ENCODE data around the gene MAD2L1BP. TPM values are rescaled to one million over a fixed set of nuclear protein-coding genes. Genes with fewer than 3 reads are reported as not detected.

MAD2L1BP gene
- total RNA-seq, 1 experiment from 2014 or later = 46.3 TPM

GRCh38 chr6:43667245-43668150 lies 31.9 kb downstream of the MAD2L1BP start:
- H2BK20ac ChIP-seq (ENCODE audit: low read depth, low read length, poor library complexity, severe bottlenecking) = no peak overlapping the region
- H3K9me3 ChIP-seq (ENCODE audit: control insufficient read depth, low read depth, low read length) = no peaks in the 10 kb centered on the region
- no CpG with 5 or more reads among the region's 16 CpGs for WGBS (ENCODE audit: extremely low coverage, insufficient read length, low lambda C conversion rate)
- H3K27me3 Mint-ChIP-seq (ENCODE audit: low read depth) = peaks cover 18% of the 10 kb centered on the region
- H3K79me1 ChIP-seq (ENCODE audit: insufficient read depth, low read depth, low read length, poor library complexity, severe bottlenecking) = no peaks in the 10 kb centered on the region
- H3K56ac ChIP-seq (ENCODE audit: insufficient read length, low read depth, low read length) = no peak overlapping the region
- no peaks in the 10 kb centered on the region; a peak in 2 of 5 replicates for H3K9me3 Mint-ChIP-seq
- peaks cover 32 to 39% of the 10 kb centered on the region in 2 experiments for H3K4me1 Mint-ChIP-seq
- H3K9ac ChIP-seq (ENCODE audit: extremely low read depth, insufficient read length, low read length) = no peak overlapping the region
- no peak overlapping the region for H2BK15ac ChIP-seq (ENCODE audit: low read depth, low read length)
- DNase-seq = peak; percentile 92
- H3K4me3 Mint-ChIP-seq = peak overlapping the region; percentile 41 to 63
- H4K20me1 ChIP-seq (ENCODE audit: control insufficient read depth, insufficient read depth, insufficient read length) = no peaks in the 10 kb centered on the region
- no peaks in the 10 kb centered on the region for H3K27me3 ChIP-seq (ENCODE audit: insufficient read depth, low read length)
- no peak overlapping the region for H3K27ac ChIP-seq (ENCODE audit: insufficient read length, low read depth, low read length)
- no peak overlapping the region for H2BK12ac ChIP-seq (ENCODE audit: insufficient read length, low read depth, low read length)
- H3K23ac ChIP-seq (ENCODE audit: insufficient read length, low read depth, low read length) = no peak overlapping the region
- no peak overlapping the region for H2BK5ac ChIP-seq (ENCODE audit: insufficient read length, low read length)
- H2AK5ac ChIP-seq (ENCODE audit: insufficient read length, low read length) = no peak overlapping the region
- no peak overlapping the region for H2BK120ac ChIP-seq (ENCODE audit: low read depth, low read length, poor library complexity, severe bottlenecking)
- H3K79me2 ChIP-seq (ENCODE audit: insufficient read depth, low read length) = no peaks in the 10 kb centered on the region
- TF ChIP-seq CTCF (conservative IDR thresholded peaks at IDR 0.05) = peak; percentile 97
- H3K4me2 ChIP-seq (ENCODE audit: insufficient read depth, insufficient read length, low read length) = peak overlapping the region; percentile 5
- no peak overlapping the region for H3K14ac ChIP-seq (ENCODE audit: insufficient read depth, low read length)
- peak overlapping the region in 2 of 3 experiments; percentile 19 to 85; a peak in 2 of 7 replicates for H3K27ac Mint-ChIP-seq
- H4K91ac ChIP-seq (ENCODE audit: insufficient read length, low read depth, low read length) = no peak overlapping the region
- H4K8ac ChIP-seq (replicated peaks; ENCODE audit: insufficient read length, low read depth, low read length) = no peak overlapping the region
- H3K23me2 ChIP-seq (ENCODE audit: insufficient read length, low read depth, low read length, poor library complexity, severe bottlenecking) = no peaks in the 10 kb centered on the region
- no peak overlapping the region for H4K5ac ChIP-seq (ENCODE audit: insufficient read length, low read depth, low read length)
- H3K36me3 Mint-ChIP-seq (ENCODE audit: insufficient read depth in 1 of 3, low read depth in 3 of 3) = peaks cover 6 to 24% (median 21%) of the 10 kb centered on the region in 3 experiments
- peaks cover 4% of the 10 kb centered on the region for H3K4me1 ChIP-seq (ENCODE audit: insufficient read depth, low read length)
- no peak overlapping the region for H3K4ac ChIP-seq (ENCODE audit: low read depth, low read length)
- no peak overlapping the region for H3T11ph ChIP-seq (ENCODE audit: low read length)
- H2AFZ ChIP-seq (ENCODE audit: low read length) = no peak overlapping the region
- no peak overlapping the region for H3K18ac ChIP-seq (ENCODE audit: insufficient read length, low read depth, low read length)
